SU-DHL-6 (cell line): ENCODE data around the gene COX5B.

Experiments
- H2AFZ ChIP-seq: fragments of 200-600 bp; sonication (generic); 2 replicates; pipeline ENCODE4 v1.6.1; 2014; ENCODE audit warnings: low read depth, mild to moderate bottlenecking, moderate library complexity, mixed read lengths, antibody characterized with exemption, low read length; ENCODE audit not compliant: severe bottlenecking
- H3F3A ChIP-seq: fragments of 200-600 bp; shearing (Covaris generic); 2 replicates; pipeline ENCODE4 v1.6.0; 2016; ENCODE audit warnings: antibody characterized with exemption, mild to moderate bottlenecking; ENCODE audit not compliant: insufficient read depth
- H3K27ac ChIP-seq: fragments of 200-600 bp; sonication (generic); 2 replicates; pipeline ENCODE4 v1.5.1; 2016; ENCODE audit warnings: low read depth, mild to moderate bottlenecking, low read length, moderate library complexity, mixed read lengths
- H3K27me3 ChIP-seq: fragments of 200-600 bp; sonication (generic), shearing (Covaris generic); 2 replicates; pipeline ENCODE4 v1.6.0; 2014; ENCODE audit warnings: mild to moderate bottlenecking, low read length
- H3K36me3 ChIP-seq: fragments of 200-600 bp; sonication (generic); 2 replicates; pipeline ENCODE4 v1.6.1; 2014; ENCODE audit warnings: mild to moderate bottlenecking, low read length, mixed read lengths
- H3K4me2 ChIP-seq: fragments of 300-600, 200-600 bp; shearing (Covaris generic), sonication (generic); 2 replicates; pipeline ENCODE4 v1.6.0; 2014; ENCODE audit warnings: low read length, low read depth, mild to moderate bottlenecking; ENCODE audit not compliant: poor library complexity, severe bottlenecking
- H3K4me3 ChIP-seq: fragments of 200-600 bp; sonication (generic); 2 replicates; pipeline ENCODE4 v1.5.1; 2014; ENCODE audit warnings: antibody characterized with exemption, low read length, mild to moderate bottlenecking, mixed read lengths; ENCODE audit not compliant: insufficient read depth, poor library complexity, severe bottlenecking
- H3K79me2 ChIP-seq: fragments of 200-600 bp; sonication (generic); 2 replicates; pipeline ENCODE4 v1.6.1; 2014; ENCODE audit warnings: mild to moderate bottlenecking, low read length, moderate library complexity; ENCODE audit not compliant: insufficient read depth
- H3K9ac ChIP-seq: fragments of 200-600 bp; sonication (generic); 2 replicates; pipeline ENCODE4 v1.7.0; 2014; ENCODE audit warnings: mild to moderate bottlenecking, low read length
- H3K9me2 ChIP-seq: fragments of 200-600 bp; sonication (generic); replicated peaks from 2 replicates; pipeline ENCODE4 v1.6.1; 2014; ENCODE audit warnings: low read length; ENCODE audit not compliant: insufficient read depth
- H3K9me3 ChIP-seq: fragments of 200-600 bp; sonication (generic); 2 replicates; pipeline ENCODE4 v1.6.1; 2014; ENCODE audit warnings: low read length, mixed read lengths; ENCODE audit not compliant: insufficient read depth
- H4K20me1 ChIP-seq: fragments of 200-600 bp; sonication (generic); 2 replicates; pipeline ENCODE4 v1.6.1; 2014; ENCODE audit warnings: low read depth, mild to moderate bottlenecking, antibody characterized with exemption, low read length, moderate library complexity, mixed read lengths
- EZH2phosphoT487 ChIP-seq: fragments of 200-600 bp; sonication (generic), shearing (Covaris generic); conservative IDR thresholded peaks from 2 replicates; pipeline ENCODE4 v1.6.1; 2018; ENCODE audit warnings: mild to moderate bottlenecking, antibody characterized with exemption, low read length, moderate library complexity, mixed read lengths
- TF ChIP-seq, protein P1 (sequence below): fragments of 200-600 bp; sonication (generic); IDR thresholded peaks from one replicate; pipeline ENCODE4 v1.5.1; 2017; ENCODE audit warnings: antibody characterized with exemption, mild to moderate bottlenecking, low read length, moderate library complexity; ENCODE audit not compliant: insufficient read depth, poor library complexity, severe bottlenecking

COX5B gene

DNA sequence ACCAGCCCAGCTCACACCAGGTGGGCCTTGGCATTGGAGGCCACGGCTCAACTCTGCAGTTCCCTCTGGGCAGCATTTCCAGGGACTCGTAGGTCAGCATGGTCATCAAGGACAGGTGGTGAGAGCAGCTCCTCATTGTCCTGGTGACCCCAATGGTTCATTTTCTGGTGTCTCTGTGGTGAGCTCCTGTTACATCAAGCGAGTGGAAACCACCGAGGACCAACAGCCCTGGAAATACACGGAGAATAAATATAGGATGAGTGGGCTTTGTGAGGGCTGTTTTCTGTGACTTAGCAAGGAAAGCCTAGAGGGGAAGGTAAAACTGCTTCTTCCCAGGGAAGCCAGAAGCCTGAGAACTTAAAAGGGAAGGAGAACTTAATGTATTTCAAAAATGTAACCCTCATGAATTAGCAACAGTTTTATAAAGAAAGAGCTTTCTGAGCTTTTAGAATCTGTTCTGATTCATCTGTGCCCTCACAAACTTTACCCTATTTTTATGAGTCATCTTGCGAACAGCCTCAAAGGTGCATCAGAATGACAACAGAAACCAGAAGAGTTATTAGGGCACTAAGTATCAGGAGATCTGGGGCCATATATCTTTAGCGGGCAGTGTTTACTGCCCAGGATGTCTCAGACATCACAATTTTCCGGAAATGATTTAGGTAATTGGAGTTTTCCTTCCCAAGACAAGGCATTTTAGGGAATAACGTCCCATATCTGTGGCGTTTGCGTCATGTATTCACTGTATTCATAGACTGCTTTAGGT, 42.4 kb downstream of the COX5B start:
- no peak overlapping the region for H3K27ac ChIP-seq
- no peak overlapping the region for H2AFZ ChIP-seq
- TF ChIP-seq, protein P1, sequence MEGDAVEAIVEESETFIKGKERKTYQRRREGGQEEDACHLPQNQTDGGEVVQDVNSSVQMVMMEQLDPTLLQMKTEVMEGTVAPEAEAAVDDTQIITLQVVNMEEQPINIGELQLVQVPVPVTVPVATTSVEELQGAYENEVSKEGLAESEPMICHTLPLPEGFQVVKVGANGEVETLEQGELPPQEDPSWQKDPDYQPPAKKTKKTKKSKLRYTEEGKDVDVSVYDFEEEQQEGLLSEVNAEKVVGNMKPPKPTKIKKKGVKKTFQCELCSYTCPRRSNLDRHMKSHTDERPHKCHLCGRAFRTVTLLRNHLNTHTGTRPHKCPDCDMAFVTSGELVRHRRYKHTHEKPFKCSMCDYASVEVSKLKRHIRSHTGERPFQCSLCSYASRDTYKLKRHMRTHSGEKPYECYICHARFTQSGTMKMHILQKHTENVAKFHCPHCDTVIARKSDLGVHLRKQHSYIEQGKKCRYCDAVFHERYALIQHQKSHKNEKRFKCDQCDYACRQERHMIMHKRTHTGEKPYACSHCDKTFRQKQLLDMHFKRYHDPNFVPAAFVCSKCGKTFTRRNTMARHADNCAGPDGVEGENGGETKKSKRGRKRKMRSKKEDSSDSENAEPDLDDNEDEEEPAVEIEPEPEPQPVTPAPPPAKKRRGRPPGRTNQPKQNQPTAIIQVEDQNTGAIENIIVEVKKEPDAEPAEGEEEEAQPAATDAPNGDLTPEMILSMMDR, result no peak
- no peak for TF ChIP-seq EZH2phosphoT487
- H3K4me2 ChIP-seq, result no peak overlapping the region
- no peak overlapping the region for H3K4me3 ChIP-seq
- H3K9me3 ChIP-seq, result no peaks in the 10 kb centered on the region
- no peaks in the 10 kb centered on the region for H3F3A ChIP-seq
- no peaks in the 10 kb centered on the region for H3K27me3 ChIP-seq
- H3K9ac ChIP-seq, result no peak overlapping the region
- no peaks in the 10 kb centered on the region for H3K79me2 ChIP-seq
- no peaks in the 10 kb centered on the region for H3K36me3 ChIP-seq
- no peaks in the 10 kb centered on the region for H3K9me2 ChIP-seq
- no peaks in the 10 kb centered on the region for H4K20me1 ChIP-seq

DNA sequence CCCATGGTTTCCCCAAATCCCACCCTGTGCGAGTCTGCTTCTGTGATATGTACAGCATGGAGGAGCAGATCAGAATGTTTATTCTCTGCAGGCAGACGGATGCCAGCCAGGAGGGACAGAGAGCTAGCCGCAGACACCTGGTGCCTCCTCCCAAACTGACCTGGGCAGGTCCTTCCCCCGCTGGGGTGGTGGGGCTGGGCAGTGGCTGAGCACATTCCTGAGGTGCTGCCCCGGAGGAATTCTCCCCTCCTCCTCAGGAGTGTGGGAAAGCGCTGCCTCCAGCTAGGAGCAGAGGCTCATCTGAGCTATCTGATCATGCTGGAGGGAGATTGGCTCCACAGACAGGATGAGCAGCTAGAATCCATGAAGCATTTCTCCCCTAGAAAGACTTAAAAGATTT, 45.3 kb downstream of the COX5B start:
- Histone ChIP-seq H3K9me3 (no peaks in the 10 kb centered on the region), H3K4me3 (no peak overlapping the region), H3K27ac (no peak overlapping the region), H3K4me2 (no peak overlapping the region), H3F3A (no peaks in the 10 kb centered on the region), H4K20me1 (no peaks in the 10 kb centered on the region), H3K79me2 (no peaks in the 10 kb centered on the region), H3K36me3 (no peaks in the 10 kb centered on the region), H2AFZ (no peak overlapping the region), H3K9me2 (no peaks in the 10 kb centered on the region), H3K9ac (no peak overlapping the region), H3K27me3 (no peaks in the 10 kb centered on the region)
- TF ChIP-seq EZH2phosphoT487, result no peak
- TF ChIP-seq, protein P1, result no peak

DNA sequence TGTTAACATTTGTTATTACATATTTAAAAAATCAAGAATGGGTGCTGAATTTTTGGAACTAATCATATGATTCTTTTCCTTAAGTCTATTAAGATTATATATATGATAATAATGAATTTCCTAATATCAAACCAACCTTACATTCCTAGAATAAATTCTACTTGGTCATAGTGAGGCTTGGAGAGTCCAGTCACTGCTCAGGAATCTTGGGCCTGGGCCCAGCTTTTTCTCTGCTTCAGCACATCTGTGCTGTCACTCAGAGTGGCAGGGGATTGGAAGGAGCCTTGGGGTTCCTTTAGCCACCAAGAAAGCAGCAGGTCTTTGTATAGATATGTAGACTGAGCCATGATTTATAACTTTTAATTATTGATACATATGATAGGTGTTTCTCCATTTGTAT, 47.6 kb downstream of the COX5B start:
- Histone ChIP-seq H4K20me1 (no peaks in the 10 kb centered on the region), H3F3A (no peaks in the 10 kb centered on the region), H2AFZ (no peak overlapping the region), H3K36me3 (no peaks in the 10 kb centered on the region), H3K79me2 (no peaks in the 10 kb centered on the region), H3K27me3 (no peaks in the 10 kb centered on the region), H3K4me3 (no peak overlapping the region), H3K4me2 (no peak overlapping the region), H3K9me3 (no peaks in the 10 kb centered on the region), H3K9ac (no peak overlapping the region), H3K9me2 (no peaks in the 10 kb centered on the region), H3K27ac (no peak overlapping the region)
- TF ChIP-seq, protein P1, result no peak
- TF ChIP-seq EZH2phosphoT487, result no peak
